NOMO-1 treated with dmso at 0.1 percent for 144 hours (cell line): Measurements from ENCODE around the gene TEFM.
"Not testable (repeated sequence)": the region's sequence is repeated elsewhere in the genome, so short reads cannot be mapped to it uniquely, and the experiment has no call there.

Source experiments
- DNase-seq: peaks from one replicate; lab custom pipeline; 2025; ENCODE audit not compliant: unreplicated experiment; lab: John Stamatoyannopoulos, UW

TEFM gene

DNA sequence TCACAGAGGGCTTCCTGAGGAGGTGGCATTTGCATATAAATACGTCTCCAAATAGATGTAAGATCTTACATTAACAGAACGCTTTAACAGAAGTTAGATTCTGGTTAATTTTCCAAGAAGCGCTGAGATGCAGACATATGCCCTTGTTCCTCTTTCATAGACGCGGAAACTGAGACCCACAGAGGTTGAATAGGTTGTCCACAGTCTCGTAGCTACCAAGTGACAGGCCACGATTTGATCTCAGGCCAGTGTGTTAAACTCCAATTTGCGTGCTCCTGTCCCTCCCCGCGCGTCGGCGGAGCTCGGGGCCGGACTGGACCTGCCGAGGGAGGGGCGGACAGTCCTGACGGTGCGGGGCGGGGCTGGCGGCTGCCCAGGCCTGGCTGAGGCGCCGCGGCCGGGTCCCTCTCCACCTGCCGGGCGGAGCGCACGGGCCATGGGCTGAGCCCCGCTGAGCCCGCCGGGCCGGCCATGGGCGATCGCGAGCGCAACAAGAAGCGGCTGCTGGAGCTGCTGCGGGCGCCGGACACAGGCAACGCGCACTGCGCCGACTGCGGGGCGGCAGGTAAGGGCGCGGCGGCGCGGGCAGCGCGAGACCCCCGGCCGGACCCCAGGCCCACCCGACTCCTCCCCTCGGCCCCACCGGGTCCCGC lies 15.6 kb upstream of the TEFM start, which contains the start of gene ADAP2:
Gene ADAP2, plus strand, starts transcription at position 402 of the 653 bp plus-strand sequence. Its CDS starts 70 bp downstream, at position 472.
- no peak for DNase-seq

DNA sequence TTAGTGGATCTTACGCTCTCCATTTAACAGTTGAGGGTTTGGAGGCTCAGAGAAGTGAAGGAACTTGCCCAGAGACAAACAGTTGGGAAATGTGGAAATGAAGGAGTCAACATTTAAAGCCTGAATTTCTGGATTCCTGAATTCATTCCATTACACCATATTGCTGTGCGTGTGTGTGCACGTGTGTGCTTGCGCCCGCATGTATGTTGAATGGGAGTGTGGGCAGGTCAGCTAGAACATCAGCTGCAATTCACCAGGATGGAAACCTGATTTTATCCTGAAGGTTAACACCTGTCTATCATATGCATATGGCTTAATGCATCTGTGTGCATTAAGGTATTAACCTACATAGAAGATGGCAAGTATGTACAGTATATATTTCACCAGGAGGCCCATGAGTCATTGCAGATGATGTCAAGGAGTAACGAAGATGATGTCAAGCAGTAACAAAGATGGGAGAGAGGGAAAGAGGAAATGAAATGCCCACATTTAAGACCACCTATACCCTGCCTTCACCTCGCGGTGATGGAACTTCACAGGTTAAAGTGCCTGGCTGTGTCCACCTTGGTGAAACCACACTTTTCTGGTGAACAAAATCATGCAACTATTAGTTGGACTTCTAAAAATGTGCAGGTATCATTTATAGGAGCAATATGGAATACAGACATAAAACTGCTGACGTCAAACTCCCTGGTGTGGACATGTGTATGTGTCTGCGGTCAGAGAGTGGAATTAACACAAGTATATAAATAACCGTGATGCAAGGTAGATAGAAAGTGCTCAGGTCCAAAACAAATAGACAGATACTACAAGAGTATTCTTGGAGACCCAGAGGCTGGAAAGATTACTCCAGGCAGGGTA lies 14.9 kb upstream of the TEFM start:
- no peak for DNase-seq

DNA sequence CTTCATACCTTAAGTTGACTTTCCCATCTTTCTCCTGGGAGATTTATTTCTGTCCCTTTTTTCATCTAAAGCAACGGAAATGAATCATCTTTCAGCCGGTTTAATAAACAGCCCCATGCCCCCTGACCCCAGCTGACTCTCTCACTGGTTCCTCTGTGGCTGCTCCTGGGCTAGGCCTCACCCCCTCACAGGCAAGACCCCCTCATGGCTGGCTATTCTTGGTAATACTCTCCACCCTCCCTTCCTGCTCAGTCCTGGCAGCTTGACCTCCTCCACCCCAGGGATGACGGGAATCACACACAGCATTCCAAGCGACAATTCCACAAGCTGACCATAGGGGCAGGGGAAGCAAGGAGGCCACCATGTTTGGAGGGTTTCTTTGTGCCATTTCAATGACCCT lies 14.2 kb upstream of the TEFM start:
- DNase-seq = no peak

GRCh38 chr17:30917050-30917449 lies 11.0 kb upstream of the TEFM start:
- no peak for DNase-seq

- no peak for DNase-seq
Observed at GRCh38 chr17:30915833-30916611, 10.0 kb upstream of the TEFM start.

GRCh38 chr17:30913955-30914354 lies 7.9 kb upstream of the TEFM start:
- no peak for DNase-seq

GRCh38 chr17:30910151-30910550 lies 4.1 kb upstream of the TEFM start:
- not testable (repeated sequence) for DNase-seq

DNA sequence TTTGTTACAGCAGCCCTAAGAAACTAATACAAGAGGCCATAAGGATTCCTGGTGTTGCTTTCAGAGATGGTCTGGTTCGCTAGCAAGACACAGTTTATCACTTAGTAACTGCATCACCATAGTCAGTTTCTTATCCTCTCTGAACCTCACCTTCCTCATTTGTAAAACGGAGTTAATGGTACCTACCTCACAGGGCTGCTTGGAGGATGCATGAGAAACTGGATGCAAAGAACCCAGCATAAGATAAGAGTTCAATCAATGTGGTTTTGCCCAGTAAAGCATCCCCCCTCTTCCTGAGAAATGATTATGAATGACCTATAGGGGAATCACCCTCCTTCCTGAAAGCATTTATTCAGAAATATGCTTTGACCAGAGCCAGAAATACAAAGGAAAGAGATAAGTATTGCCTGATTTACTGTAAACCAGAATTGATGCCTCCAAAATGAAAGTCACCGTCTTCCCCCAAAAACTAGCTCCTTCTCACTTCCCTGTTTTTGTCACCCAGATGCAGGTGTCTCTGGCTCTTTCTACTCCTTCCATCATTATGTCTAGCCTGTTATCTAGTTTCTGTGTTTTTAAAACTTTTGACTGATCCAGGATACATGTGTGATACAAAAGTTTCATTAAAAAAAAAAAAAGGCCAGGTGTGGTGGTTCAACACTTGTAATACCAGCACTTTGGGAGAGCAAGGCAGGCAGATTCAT lies 2.8 kb upstream of the TEFM start:
- no peak for DNase-seq

GRCh38 chr17:30905742-30906100 lies 317 bp downstream of the TEFM start:
- DNase-seq = no peak

DNA sequence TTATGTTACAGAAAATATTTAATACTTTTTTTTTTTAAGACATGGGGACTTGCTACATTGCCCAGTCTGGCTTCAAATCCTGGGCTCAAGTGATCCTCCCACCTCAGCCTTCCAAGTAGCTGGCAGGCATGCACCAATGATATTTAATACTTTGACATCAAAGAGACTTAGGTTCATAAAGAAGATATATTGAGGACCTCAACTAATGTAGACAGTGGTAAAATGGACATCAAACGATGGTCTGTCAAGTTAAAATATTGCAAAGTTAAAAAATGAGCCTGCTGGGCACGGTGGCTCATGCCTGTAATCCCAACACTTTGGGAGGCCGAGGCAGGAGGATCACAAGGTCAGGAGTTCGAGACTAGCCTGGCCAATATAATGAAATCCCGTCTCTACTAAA lies 8.7 kb downstream of the TEFM start:
- no peak for DNase-seq

DNA sequence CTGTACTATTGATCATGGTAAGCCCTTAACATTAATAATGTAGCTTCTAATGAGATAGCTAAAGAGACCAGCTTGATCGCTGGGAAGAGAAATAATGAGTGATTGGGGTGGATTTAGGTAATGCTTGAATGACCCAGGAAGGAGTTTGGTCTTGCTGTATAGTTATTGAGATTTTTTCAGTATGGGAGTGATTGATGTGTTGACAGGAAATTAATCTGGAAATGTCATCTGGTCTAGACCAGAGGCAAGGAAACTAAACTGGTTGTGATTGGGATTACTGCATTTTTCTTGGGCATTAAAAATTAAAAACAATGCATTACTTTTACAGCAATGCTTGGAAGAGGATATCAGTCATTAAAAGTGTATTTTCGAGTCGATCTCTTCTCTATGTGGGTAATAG lies 11.8 kb downstream of the TEFM start:
- DNase-seq = no peak

DNA sequence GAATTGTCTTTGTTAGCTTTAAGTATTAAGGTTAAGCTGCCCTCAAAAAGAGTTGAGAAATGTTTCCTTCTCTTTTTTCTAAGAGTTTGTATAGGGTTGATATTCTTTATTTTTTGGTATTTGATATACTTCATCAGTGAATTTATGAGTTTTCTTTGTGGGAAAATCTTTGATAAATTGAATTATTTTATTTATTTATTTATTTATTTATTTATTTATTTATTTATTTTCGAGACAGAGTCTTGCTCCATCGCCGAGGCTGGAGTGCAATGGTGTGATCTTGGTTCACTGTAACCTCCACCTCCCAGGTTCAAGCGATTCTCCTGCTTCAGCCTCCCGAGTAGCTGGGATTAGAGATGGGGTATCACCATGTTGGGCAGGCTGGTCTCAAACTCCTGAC lies 19.9 kb downstream of the TEFM start:
- no peak for DNase-seq

DNA sequence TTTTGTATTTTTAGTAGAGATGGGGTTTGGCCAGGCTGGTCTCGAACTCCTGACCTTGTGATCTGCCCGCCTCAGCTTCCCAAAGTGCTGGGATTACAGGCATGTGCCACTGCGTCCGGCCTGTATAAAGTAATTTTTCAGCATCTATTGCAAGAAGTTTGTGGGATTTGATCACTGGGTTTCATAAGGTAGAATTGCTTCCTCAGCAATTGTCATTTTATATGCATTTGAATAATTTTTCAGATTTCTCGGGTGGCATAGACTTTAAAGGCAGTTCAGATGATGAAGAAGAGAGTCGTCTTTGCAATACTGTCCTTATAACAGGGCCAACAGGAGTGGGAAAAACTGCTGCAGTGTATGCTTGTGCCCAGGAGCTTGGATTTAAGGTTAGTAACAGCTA lies 37.0 kb downstream of the TEFM start:
- no peak for DNase-seq

DNA sequence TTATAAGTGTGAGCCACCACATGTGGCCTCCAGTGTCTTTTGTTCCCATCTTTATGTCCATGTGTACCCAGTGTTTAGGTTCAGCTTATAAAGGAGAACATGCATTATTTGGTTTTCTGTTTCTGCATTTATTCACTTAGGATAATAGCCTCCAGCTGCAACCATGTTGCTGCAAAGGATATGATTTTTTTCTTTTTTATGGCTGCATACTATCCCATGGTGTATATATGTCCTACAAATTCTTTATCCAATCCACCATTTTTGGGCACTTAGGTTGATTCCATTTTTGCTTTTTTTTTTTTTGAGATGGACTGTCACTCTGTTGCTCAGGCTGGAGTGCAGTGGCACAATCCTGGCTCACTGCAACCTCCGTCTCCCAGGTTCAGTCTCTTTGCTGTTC lies 41.4 kb downstream of the TEFM start:
- no peak for DNase-seq

DNA sequence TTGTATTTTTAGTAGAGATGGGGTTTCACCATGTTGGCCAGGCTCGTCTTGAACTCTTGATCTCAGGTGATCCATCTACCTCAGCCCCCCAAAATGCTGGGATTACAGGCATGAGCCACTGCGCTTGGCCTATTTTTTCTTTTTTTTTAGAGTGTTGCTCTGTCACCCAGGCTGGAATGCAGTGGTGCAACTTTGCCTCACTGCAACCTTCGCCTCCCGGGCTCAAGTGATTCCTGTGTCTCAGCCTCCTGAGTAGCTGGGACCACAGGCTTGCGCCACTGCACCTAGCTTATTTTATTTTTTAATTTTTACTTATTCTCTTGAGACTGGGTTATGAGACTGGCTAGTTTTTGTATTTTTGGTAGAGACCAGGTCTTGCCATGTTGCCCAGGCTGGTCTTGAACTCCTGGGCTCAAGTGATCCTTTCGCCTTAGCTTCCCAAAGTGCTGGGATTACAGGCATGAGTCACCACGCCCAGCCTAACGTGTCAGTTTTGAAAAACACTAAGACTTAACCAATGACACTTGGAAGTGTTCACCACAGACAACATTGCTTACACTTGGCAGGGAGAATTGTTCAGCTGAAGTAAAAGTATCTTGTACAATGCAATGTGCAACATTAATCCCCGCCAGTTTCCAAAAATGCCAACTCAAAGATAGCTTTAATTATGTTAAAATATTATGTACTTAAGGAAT lies 47.3 kb downstream of the TEFM start:
- DNase-seq = no peak

DNA sequence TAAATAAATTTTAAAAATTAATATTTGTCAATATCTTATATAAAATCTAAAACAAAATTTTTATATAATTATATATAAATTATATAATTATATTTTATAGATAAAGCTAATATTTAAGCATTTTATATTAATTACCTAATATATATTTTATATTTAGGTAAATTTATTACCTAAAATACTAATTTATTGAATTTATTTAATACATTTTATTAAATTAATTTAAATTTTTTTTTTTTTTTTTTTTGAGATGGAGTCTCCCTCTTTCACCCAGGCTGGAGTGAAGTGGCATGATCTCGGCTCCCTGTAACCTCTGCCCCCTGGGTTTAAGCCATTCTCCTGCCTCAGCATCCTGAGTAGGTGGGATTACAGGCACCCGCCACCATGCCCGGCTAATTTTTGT lies 51.9 kb downstream of the TEFM start:
- DNase-seq = no peak
